Esophagus muscularis mucosa (tissue), 4 donors: ENCODE measurements around the gene PIGT. TPM values are rescaled to one million over a fixed set of nuclear protein-coding genes. Genes with fewer than 3 reads are reported as not detected.
"Not testable (repeated sequence)": the region's sequence is repeated elsewhere in the genome, so short reads cannot be mapped to it uniquely, and the experiment has no call there.

ENCODE experiments used
- DNase-seq: peaks from one replicate; pipeline ENCODE4 v3.0.0-alpha.2; 2017; ENCODE audit errors: extremely low spot score
- H3K27ac ChIP-seq, 4 donors: fragments of 200-600 bp; sonication (generic); replicated peaks in 1 of 4; 1 replicate in 3 of 4; 2 replicates in 1 of 4; pipeline ENCODE4 v1.5.1; 2016 to 2019; ENCODE audit warnings: mild to moderate bottlenecking in 1 of 4
- H3K27me3 ChIP-seq, 4 donors: fragments of 200-600 bp; sonication (generic); one replicate each; pipeline versions ENCODE4 v1.5.1 to v1.6.0; 2016 to 2019
- H3K36me3 ChIP-seq, 4 donors: fragments of 200-600 bp; sonication (generic); one replicate each; pipeline ENCODE4 v1.5.1; 2016 to 2019
- H3K4me1 ChIP-seq, 4 donors: fragments of 200-600 bp; sonication (generic); one replicate each; pipeline ENCODE4 v1.5.1; 2016 to 2019
- H3K4me3 ChIP-seq, 4 donors: fragments of 200-600 bp; sonication (generic); 1 replicate in 2 of 4; 2 replicates in 2 of 4; pipeline ENCODE4 v1.5.1; 2016 to 2019; ENCODE audit warnings: mild to moderate bottlenecking in 4 of 4, moderate library complexity in 1 of 4
- H3K9me3 ChIP-seq, 4 donors: fragments of 200-600 bp; sonication (generic); 1 replicate in 3 of 4; 2 replicates in 1 of 4; pipeline ENCODE4 v1.5.1; 2016 to 2019
- EP300 ChIP-seq: sonication (generic); formaldehyde crosslinking; IDR thresholded peaks from one replicate; pipeline ENCODE4 v1.6.1; 2017; ENCODE audit warnings: antibody characterized with exemption
- POLR2A ChIP-seq: fragments of 450-650 bp; IDR thresholded peaks from one replicate; pipeline ENCODE4 v1.6.1; 2017; ENCODE audit warnings: antibody characterized with exemption, moderate library complexity, mild to moderate bottlenecking, low read depth
- POLR2AphosphoS5 ChIP-seq, 2 donors: sonication (generic); formaldehyde crosslinking; IDR thresholded peaks; one replicate each; pipeline ENCODE4 v1.6.1; 2017; ENCODE audit warnings: antibody characterized with exemption in 2 of 2
- WGBS: methylation state at CpG from one replicate; pipeline ENCODE4 v1.1.5; 2018; 5-methylcytosine and 5-hydroxymethylcytosine counted together
- intact Hi-C: fragments of 100-400 bp; cut with DNase I; formaldehyde crosslinking; loops from one replicate; pipeline ENCODE4 v1.15.1; 2023
- total RNA-seq, 4 donors: library from RNA; depleted of rRNA; stranded (reverse); fragments of >200 nt; gene quantifications; one replicate each; pipeline versions ENCODE4 v1.1.0 to v1.2.1, GENCODE V29; 2016
- TF ChIP-seq, protein P1 (sequence below), 3 experiments: fragments of 200-600 bp in 2 of 3; fragments of 450-650 bp in 1 of 3; sonication (generic) in 2 of 3; IDR thresholded peaks; one replicate each; pipeline ENCODE4 v1.5.1; 2017 to 2019; ENCODE audit warnings: antibody characterized with exemption in 3 of 3, mild to moderate bottlenecking in 2 of 3, moderate library complexity in 1 of 3

Gene PIGT
- total RNA-seq, 4 donors from 2014 or later: 64.4 to 90.9 (median 80.4) TPM

DNA sequence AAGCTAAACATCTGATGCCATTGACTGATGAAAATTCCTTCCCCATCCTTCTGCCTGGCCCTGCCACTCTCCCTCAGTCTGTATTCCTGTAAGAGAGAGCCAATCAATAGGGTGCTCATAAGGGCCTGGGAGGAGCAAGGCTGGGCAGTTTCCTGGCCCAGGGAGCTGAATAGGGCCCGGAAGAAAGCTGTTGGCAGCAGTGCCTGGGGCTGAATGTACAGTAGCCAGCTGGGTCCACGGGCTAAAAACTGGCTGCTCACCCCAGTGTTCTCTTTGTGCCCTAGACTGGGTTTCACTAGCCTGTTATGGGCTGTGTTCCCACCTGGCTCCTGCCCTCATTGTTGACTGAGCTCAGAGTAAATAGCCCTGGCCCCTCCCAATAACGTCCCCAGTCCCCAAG, 51.9 kb downstream of the PIGT start:
- Histone ChIP-seq H3K4me1 (peaks cover 20 to 24% (median 23%) of the 10 kb centered on the region in 4 donors), H3K4me3 (no peak overlapping the region), H3K27me3 (peaks cover 0 to 45% (median 15%) of the 10 kb centered on the region in 4 donors), H3K27ac (no peak overlapping the region), H3K9me3 (no peaks in the 10 kb centered on the region), H3K36me3 (no peaks in the 10 kb centered on the region)
- WGBS: 68% methylated on average over 3 of the region's 3 CpGs
- intact Hi-C loops: no loop called here
- DNase-seq: no peak
- TF ChIP-seq, protein P1, sequence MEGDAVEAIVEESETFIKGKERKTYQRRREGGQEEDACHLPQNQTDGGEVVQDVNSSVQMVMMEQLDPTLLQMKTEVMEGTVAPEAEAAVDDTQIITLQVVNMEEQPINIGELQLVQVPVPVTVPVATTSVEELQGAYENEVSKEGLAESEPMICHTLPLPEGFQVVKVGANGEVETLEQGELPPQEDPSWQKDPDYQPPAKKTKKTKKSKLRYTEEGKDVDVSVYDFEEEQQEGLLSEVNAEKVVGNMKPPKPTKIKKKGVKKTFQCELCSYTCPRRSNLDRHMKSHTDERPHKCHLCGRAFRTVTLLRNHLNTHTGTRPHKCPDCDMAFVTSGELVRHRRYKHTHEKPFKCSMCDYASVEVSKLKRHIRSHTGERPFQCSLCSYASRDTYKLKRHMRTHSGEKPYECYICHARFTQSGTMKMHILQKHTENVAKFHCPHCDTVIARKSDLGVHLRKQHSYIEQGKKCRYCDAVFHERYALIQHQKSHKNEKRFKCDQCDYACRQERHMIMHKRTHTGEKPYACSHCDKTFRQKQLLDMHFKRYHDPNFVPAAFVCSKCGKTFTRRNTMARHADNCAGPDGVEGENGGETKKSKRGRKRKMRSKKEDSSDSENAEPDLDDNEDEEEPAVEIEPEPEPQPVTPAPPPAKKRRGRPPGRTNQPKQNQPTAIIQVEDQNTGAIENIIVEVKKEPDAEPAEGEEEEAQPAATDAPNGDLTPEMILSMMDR (IDR thresholded peaks at IDR 0.05): no peak
- no peak for TF ChIP-seq POLR2AphosphoS5 (IDR thresholded peaks at IDR 0.05)
- no peak for TF ChIP-seq POLR2A
- no peak for TF ChIP-seq EP300

DNA sequence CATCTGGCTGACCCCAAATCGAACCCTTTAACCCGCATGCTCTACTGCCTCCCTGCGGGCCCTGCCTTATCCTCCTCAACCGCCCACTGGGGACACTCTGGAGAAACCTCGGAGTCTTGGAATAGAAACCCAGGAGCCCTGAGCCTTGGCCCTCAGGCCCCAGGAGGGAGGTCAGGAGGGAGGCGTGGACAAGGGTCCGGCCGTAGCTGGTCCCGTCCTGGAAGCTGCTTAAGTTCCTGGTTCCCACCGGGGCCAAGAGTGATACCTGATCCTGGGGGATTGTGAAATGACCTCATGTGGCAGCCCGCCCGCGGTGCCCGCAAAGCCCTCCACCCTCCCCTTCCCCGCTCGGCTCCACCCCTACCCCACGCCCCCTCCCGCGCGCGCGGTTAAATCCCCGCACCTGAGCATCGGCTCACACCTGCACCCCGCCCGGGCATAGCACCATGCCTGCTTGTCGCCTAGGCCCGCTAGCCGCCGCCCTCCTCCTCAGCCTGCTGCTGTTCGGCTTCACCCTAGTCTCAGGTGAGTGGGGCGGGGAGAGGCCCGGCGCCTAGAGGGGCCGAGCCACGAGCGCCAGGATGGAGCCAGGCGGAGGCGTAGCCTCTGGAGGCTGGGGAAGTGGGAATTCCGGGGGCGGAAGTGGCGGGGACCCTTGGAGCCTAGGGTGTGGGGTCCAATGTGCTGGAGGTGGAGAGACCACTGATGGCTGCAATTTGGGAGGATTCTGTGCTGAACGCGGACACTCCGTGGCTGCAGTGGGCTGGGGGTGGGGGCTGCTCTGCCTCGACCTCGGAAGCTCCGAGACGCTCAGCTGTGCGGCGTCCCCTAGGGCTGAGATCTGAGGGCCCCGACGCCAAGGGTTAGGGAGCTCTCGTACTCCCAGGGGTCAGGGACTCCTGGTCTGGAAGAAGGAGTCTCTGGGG, 53.7 kb downstream of the PIGT start, which contains the start of gene WFDC2:
WFDC2 (plus strand) TSS at position 418 of the 926 bp plus-strand sequence; CDS start at position 447, 29 bp downstream.
- H3K4me3 ChIP-seq: peak within 1 kb of the TSS; percentile 56 to 65 (median 60)
- no peaks in the 10 kb centered on the region for H3K9me3 ChIP-seq
- peaks cover 20 to 24% (median 23%) of the 10 kb centered on the region in 4 donors for H3K4me1 ChIP-seq
- intact Hi-C loops: no loop called here
- 30% methylated on average over 11 of the region's 54 CpGs for WGBS
- H3K27me3 ChIP-seq: peaks cover 0 to 42% (median 15%) of the 10 kb centered on the region in 4 donors
- H3K36me3 ChIP-seq: no peaks in the 10 kb centered on the region
- no peak for TF ChIP-seq POLR2A
- TF ChIP-seq, protein P1 (IDR thresholded peaks at IDR 0.05): no peak
- TF ChIP-seq POLR2AphosphoS5 (IDR thresholded peaks at IDR 0.05): no peak
- no peak for TF ChIP-seq EP300
- no peak for DNase-seq
- H3K27ac ChIP-seq: peak within 1 kb of the TSS; percentile 32 to 41 (median 33)

DNA sequence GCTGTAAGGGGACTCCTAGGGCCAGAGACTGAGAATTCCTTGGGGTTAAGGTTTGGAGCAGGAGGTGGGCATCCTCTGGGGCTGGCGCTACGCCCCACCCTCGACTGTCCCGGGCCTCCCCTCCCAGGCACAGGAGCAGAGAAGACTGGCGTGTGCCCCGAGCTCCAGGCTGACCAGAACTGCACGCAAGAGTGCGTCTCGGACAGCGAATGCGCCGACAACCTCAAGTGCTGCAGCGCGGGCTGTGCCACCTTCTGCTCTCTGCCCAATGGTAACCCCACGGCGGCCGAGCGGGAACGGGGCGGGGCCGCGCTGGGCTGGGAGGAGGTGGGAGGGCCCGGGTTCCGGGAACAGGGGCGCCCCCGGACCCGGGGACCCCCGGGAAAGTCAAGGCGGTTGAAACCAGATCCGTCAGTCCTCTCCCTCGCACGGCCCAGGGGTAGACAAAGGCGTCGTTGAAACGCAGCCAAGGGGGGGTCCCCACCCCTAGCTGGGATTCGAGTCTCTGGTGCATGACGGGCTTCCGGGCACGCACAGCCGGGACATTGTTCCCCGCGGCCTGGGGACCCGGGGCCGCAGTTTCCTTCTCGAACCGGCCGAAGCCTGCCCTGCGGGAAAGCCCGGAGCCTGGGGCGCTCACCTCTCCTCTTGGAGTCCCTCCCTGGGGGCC, 54.5 kb downstream of the PIGT start:
- WGBS: 3% methylated on average over 17 of the region's 50 CpGs
- Histone ChIP-seq H3K9me3 (no peaks in the 10 kb centered on the region), H3K4me1 (peaks cover 20 to 24% (median 23%) of the 10 kb centered on the region in 4 donors), H3K27ac (peak overlapping the region; percentile 32 to 41 (median 33)), H3K4me3 (peak overlapping the region; percentile 56 to 65 (median 60)), H3K36me3 (no peaks in the 10 kb centered on the region), H3K27me3 (peaks cover 0 to 43% (median 14%) of the 10 kb centered on the region in 4 donors)
- TF ChIP-seq, protein P1 (IDR thresholded peaks at IDR 0.05): no peak
- TF ChIP-seq POLR2A: no peak
- TF ChIP-seq POLR2AphosphoS5 (IDR thresholded peaks at IDR 0.05): peak in 1 of 2 donors; percentile 22
- intact Hi-C loops: no loop called here
- DNase-seq: no peak

DNA sequence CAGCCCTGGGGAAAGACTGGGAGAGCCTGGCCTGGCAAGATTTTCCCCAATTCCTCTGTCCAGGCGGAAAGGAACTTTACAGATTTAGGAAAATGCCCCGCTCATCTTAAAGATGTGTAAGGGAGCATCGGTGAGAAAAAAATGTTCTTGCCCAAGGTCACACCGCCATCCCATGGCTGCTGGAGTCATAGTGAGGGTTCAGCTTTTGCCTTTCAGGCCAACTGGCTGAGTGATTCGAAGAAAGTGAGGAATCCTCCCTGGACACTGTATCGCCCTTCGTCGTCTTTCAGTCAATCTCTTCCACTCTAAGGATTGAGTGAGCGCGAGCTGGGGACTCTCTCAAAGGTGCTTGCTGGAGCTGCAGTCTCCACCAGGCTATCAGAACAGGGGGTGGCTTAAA, 55.0 kb downstream of the PIGT start:
- H3K36me3 ChIP-seq: no peaks in the 10 kb centered on the region
- TF ChIP-seq, protein P1 (IDR thresholded peaks at IDR 0.05): peak in 2 of 3 experiments; percentile 7 to 23
- no peak for TF ChIP-seq EP300
- H3K4me3 ChIP-seq: peak overlapping the region; percentile 56 to 65 (median 60)
- intact Hi-C loops: no loop called here
- H3K9me3 ChIP-seq: no peaks in the 10 kb centered on the region
- WGBS: 33% methylated on average over 10 of the region's 10 CpGs
- peaks cover 0 to 43% (median 14%) of the 10 kb centered on the region in 4 donors for H3K27me3 ChIP-seq
- H3K4me1 ChIP-seq: peaks cover 20 to 24% (median 23%) of the 10 kb centered on the region in 4 donors
- H3K27ac ChIP-seq: peak overlapping the region; percentile 32 to 41 (median 33)
- no peak for DNase-seq

DNA sequence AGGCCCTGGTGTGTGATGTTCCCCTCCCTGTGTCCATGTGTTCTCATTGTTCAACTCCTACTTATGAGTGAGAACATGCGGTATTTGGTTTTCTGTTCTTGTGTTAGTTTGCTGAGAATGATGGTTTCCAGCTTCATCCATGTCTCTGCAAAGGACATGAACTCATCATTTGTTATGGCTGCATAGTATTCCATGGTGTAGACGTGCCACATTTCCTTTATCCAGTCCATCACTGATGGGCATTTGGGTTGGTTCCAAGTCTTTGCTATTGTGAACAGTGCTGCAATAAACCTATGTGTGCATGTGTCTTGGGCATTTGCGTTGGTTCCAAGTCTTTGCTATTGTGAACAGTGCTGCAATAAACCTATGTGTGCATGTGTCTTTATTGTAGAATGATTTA, 56.3 kb downstream of the PIGT start:
- DNase-seq, intact Hi-C loops, H3K27ac ChIP-seq, H3K9me3 ChIP-seq, H3K36me3 ChIP-seq, H3K4me3 ChIP-seq: not testable (repeated sequence)
- 63% methylated on average over 3 of the region's 3 CpGs for WGBS
- Histone ChIP-seq H3K27me3 (peaks cover 0 to 48% (median 14%) of the 10 kb centered on the region in 4 donors), H3K4me1 (peaks cover 20 to 24% (median 23%) of the 10 kb centered on the region in 4 donors)
